ENCODE data around the gene STXBP3. TPM values are rescaled to one million over a fixed set of nuclear protein-coding genes. Genes with fewer than 3 reads are reported as not detected.

STXBP3 gene
- total RNA-seq, 1 donor from 2014 or later = 36.7 TPM

DNA sequence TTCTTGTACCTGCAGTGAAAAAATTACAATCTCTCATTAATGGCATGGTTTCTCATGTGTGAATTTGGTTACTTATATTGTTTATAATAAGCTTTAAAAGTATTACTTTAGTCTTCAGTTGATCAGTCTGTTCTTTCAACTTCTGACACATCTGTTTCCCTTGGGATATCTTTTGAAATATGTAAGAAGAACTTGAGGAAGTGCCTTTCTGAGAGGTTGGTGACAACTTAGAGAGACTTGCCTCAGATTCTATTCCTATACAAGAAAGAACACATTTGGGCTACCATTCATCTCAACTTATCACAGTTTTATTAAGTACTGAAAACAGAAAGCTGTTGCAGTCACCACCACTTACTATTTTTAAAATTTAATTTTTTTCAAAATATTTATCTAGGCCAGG lies 102.3 kb downstream of the STXBP3 start:
- TF ChIP-seq, protein P1, sequence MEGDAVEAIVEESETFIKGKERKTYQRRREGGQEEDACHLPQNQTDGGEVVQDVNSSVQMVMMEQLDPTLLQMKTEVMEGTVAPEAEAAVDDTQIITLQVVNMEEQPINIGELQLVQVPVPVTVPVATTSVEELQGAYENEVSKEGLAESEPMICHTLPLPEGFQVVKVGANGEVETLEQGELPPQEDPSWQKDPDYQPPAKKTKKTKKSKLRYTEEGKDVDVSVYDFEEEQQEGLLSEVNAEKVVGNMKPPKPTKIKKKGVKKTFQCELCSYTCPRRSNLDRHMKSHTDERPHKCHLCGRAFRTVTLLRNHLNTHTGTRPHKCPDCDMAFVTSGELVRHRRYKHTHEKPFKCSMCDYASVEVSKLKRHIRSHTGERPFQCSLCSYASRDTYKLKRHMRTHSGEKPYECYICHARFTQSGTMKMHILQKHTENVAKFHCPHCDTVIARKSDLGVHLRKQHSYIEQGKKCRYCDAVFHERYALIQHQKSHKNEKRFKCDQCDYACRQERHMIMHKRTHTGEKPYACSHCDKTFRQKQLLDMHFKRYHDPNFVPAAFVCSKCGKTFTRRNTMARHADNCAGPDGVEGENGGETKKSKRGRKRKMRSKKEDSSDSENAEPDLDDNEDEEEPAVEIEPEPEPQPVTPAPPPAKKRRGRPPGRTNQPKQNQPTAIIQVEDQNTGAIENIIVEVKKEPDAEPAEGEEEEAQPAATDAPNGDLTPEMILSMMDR (conservative IDR thresholded peaks at IDR 0.05; ENCODE audit: low read depth, low read length) = no peak
- DNase-seq (ENCODE audit: low read depth) = no peak
- no peak overlapping the region for H3K4me3 ChIP-seq (ENCODE audit: low read depth, low read length)

DNA sequence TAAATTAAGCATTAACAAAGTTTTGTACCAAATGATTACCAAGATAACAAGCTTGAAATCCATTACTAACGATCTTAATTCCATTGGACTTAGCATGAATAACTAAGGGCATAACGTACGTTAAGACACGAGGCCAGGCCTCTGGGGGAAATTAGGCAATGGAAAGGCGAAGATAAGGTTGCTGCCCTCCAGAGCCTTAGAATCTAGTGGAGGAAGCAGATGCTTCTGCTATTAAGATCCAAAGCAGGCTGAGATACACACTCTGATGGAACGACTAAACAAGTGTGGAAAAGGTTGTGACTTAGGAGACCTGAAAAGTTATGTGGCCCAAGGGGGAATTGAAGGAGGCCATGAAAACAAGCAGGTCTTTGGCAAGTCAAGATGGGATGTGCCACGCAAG lies 104.5 kb downstream of the STXBP3 start:
- TF ChIP-seq, protein P1 (conservative IDR thresholded peaks at IDR 0.05; ENCODE audit: low read depth, low read length) = no peak
- no peak overlapping the region for H3K4me3 ChIP-seq (ENCODE audit: low read depth, low read length)
- DNase-seq (ENCODE audit: low read depth) = no peak

DNA sequence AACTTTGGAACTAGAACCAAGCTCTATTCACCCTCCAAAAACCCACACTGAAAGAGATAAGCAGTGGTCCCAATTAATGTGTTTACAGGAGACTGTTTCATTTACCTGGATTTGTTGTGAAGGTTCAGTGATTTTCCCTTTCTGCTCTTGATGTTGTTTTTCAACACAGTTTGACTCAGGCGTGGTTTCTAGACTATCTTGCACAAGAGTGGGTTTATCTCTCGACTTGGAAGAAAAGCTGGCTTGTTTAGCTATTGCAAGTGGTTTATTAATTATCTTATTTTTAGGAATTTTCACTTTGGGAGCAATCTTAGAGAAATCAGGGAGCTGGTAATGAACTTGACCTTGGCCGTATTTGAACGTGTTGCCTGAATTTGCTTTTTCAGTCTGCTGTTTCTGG lies 105.1 kb downstream of the STXBP3 start:
- TF ChIP-seq, protein P1 (conservative IDR thresholded peaks at IDR 0.05; ENCODE audit: low read depth, low read length) = no peak
- no peak for DNase-seq (ENCODE audit: low read depth)
- H3K4me3 ChIP-seq (ENCODE audit: low read depth, low read length) = no peak overlapping the region

DNA sequence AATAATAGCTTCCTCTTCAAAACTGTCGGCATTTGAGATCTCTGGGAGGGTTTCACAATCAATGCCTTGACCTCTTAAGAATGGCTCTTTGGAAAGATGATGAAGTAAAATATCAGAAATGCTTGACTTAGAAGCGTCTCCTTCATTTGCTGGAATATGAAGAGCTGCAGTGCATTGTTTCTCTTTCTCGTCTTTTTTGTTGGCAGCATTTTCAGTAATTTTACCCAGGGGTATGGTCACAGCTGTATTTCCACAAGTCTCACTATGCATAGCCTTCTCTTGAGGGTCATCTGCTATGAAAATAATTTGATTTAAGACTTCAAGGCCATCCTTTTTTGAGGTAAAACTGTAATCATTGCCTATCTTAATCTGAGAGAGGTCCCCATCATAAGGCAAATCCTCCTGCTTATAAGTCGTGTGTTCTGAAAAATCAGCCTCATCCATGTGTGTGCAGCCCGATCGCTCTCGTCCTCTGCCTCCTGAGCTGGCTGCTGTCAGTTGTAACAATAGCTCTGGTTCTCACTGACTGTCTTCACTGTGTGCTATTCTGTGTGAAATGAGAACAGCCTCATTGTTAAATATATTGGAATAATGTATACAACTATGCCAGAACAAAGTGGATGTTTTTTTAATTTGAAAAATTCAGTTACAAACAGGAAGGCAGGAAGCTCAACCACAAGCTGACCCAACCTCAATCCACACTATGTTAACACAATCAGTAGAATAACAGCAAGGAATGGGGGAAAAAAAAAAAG lies 105.9 kb downstream of the STXBP3 start:
- TF ChIP-seq, protein P1 (conservative IDR thresholded peaks at IDR 0.05; ENCODE audit: low read depth, low read length) = no peak
- DNase-seq (ENCODE audit: low read depth) = no peak

DNA sequence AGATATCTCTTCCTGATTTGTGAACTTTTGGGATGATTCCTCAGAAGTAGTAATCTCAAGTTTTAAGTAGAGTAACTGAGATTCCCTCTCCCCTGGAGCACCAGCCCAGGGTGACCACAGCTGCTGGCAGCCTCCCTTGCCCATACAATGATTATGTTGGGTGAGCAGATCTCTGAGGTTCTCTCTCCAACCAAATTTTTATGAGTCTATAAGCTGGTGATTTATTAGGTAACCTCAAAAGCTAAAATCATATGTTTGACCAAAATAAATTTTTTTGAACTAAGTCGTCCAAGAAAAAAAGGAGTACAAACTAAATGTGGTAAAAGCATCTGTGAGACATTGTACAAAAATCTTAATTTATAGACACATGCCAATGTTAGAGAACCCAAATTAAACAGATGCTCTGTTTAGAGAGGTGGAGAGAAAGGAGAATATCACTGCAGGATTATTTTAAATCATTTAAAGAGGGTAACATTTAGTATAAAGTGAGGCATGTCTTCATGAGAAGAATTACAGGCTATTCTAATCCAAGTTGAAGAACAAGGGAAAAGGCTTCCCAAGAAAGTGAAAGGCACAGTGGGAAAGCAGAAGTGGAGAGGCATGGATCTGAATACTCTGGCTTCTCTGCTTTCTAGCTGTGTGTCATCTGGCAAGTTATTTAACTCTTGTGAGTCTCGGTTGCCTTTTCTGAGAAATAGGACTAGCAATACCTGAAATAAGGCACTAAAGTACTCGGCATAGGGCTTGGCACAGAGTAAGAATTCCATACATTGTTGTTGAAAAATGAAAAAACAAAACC lies 107.9 kb downstream of the STXBP3 start:
- TF ChIP-seq, protein P1 (conservative IDR thresholded peaks at IDR 0.05; ENCODE audit: low read depth, low read length) = no peak

More for the DNA sequence above, 105.9 kb downstream of the STXBP3 start:
- H3K4me3 ChIP-seq (ENCODE audit: low read depth, low read length) = no peak overlapping the region

DNA sequence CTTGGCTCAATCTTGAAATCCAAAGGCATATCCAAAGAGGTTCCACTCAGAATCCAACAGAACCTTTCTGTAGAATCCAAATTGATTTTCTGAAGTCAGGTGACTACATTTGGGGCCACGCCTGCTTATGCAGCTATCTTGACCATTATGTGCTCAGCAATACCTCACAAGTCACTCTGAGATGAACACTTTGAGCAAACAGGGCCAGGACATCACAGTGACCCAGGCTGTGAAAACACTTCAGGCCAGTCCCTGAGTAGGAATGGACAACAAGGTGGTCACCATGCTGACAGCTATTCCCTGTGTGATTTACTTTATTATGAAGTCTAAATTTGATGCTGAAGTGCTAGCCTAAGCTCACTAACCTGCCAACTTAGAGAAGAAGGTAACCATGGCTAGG lies 110.5 kb downstream of the STXBP3 start, which contains the start of gene AKNAD1:
Gene AKNAD1, minus strand, starts transcription at position 101 of the 400 bp plus-strand sequence. CDS start 4,430 bp downstream, outside the sequence.
- no peak for DNase-seq (ENCODE audit: low read depth)
- TF ChIP-seq, protein P1 (conservative IDR thresholded peaks at IDR 0.05; ENCODE audit: low read depth, low read length) = no peak
- H3K4me3 ChIP-seq (ENCODE audit: low read depth, low read length) = no peak within 1 kb of the TSS

More for the DNA sequence above, 107.9 kb downstream of the STXBP3 start:
- DNase-seq (ENCODE audit: low read depth) = no peak
- no peak overlapping the region for H3K4me3 ChIP-seq (ENCODE audit: low read depth, low read length)

All from epithelial cell of proximal tubule (primary cell).